Ectodermal cell (in vitro differentiated cells): ENCODE data around the gene POLRMT.
"Not testable (repeated sequence)": the region's sequence is repeated elsewhere in the genome, so short reads cannot be mapped to it uniquely, and the experiment has no call there.

ENCODE experiments used
- H3K27ac ChIP-seq: 2 replicates; pipeline ENCODE4 v1.7.0; 2013; ENCODE audit warnings: mild to moderate bottlenecking, low read depth, low read length; ENCODE audit not compliant: insufficient read depth, poor library complexity, severe bottlenecking
- H3K27me3 ChIP-seq: 2 replicates; pipeline ENCODE4 v1.7.0; 2013; ENCODE audit warnings: mild to moderate bottlenecking, low read length; ENCODE audit not compliant: insufficient read depth, control insufficient read depth, poor library complexity, severe bottlenecking
- H3K36me3 ChIP-seq: one replicate; pipeline ENCODE4 v1.7.0; 2013; ENCODE audit warnings: low read length; ENCODE audit not compliant: control insufficient read depth, insufficient read depth
- H3K4me1 ChIP-seq: one replicate; pipeline ENCODE4 v1.7.0; 2013; ENCODE audit warnings: low read length; ENCODE audit not compliant: control insufficient read depth, insufficient read depth
- H3K4me3 ChIP-seq: 2 replicates; pipeline ENCODE4 v1.7.0; 2013; ENCODE audit warnings: low read depth, low read length, control low read depth; ENCODE audit not compliant: insufficient read depth
- H3K9me3 ChIP-seq: 2 replicates; pipeline ENCODE4 v1.7.0; 2013; ENCODE audit warnings: mild to moderate bottlenecking, low read length, moderate library complexity; ENCODE audit not compliant: control insufficient read depth
- WGBS, 2 experiments: methylation state at CpG; one replicate each; pipeline ENCODE4 v1.1.7; 2013; ENCODE audit warnings: missing lambda C conversion rate in 2 of 2; 5-methylcytosine and 5-hydroxymethylcytosine counted together

Gene POLRMT

GRCh38 chr19:610071-610800 is 23.1 kb downstream of the POLRMT start:
- WGBS, 2 experiments, result 86 to 89% methylated on average over 38 of the region's 38 CpGs
- peaks cover 7% of the 10 kb centered on the region for H3K36me3 ChIP-seq
- no peak overlapping the region for H3K4me3 ChIP-seq
- H3K4me1 ChIP-seq, result peaks cover 3% of the 10 kb centered on the region
- no peaks in the 10 kb centered on the region for H3K9me3 ChIP-seq
- peaks cover under 1% of the 10 kb centered on the region for H3K27me3 ChIP-seq
- H3K27ac ChIP-seq, result no peak overlapping the region

GRCh38 chr19:609004-609346 is 24.4 kb downstream of the POLRMT start:
- peaks cover 3% of the 10 kb centered on the region for H3K4me1 ChIP-seq
- no peak overlapping the region for H3K4me3 ChIP-seq
- WGBS, 2 experiments, result 95 to 96% methylated on average over 22 of the region's 22 CpGs
- no peaks in the 10 kb centered on the region for H3K27me3 ChIP-seq
- H3K9me3 ChIP-seq, result no peaks in the 10 kb centered on the region
- no peak overlapping the region for H3K27ac ChIP-seq
- no peaks in the 10 kb centered on the region for H3K36me3 ChIP-seq

- Histone ChIP-seq H3K36me3 (no peaks in the 10 kb centered on the region), H3K4me1 (peaks cover 3% of the 10 kb centered on the region), H3K4me3 (no peak overlapping the region), H3K9me3 (no peaks in the 10 kb centered on the region), H3K27ac (no peak overlapping the region), H3K27me3 (no peaks in the 10 kb centered on the region)
- 88% methylated on average over 30 of the region's 30 CpGs for WGBS, 2 experiments
These were observed 25.0 kb downstream of the POLRMT start for GRCh38 chr19:608155-609003.

GRCh38 chr19:607301-608154 is 25.8 kb downstream of the POLRMT start:
- no peaks in the 10 kb centered on the region for H3K36me3 ChIP-seq
- no peaks in the 10 kb centered on the region for H3K27me3 ChIP-seq
- no peaks in the 10 kb centered on the region for H3K9me3 ChIP-seq
- H3K4me3 ChIP-seq, result no peak overlapping the region
- H3K4me1 ChIP-seq, result peaks cover 3% of the 10 kb centered on the region
- 93 to 94% methylated on average over 30 of the region's 30 CpGs for WGBS, 2 experiments
- H3K27ac ChIP-seq, result no peak overlapping the region

- not testable (repeated sequence) for H3K4me3 ChIP-seq, H3K27me3 ChIP-seq, H3K36me3 ChIP-seq, H3K9me3 ChIP-seq, H3K27ac ChIP-seq, H3K4me1 ChIP-seq
- WGBS, 2 experiments, result 84 to 89% methylated on average over 18 to 22 of the region's 34 CpGs
These were observed 28.0 kb downstream of the POLRMT start for GRCh38 chr19:605061-605971.

GRCh38 chr19:604355-604754 is 29.0 kb downstream of the POLRMT start:
- Histone ChIP-seq H3K36me3 (no peaks in the 10 kb centered on the region), H3K27me3 (no peaks in the 10 kb centered on the region), H3K27ac (no peak overlapping the region), H3K4me3 (no peak overlapping the region), H3K4me1 (no peaks in the 10 kb centered on the region), H3K9me3 (no peaks in the 10 kb centered on the region)
- WGBS, 2 experiments, result 93 to 95% methylated on average over 11 of the region's 11 CpGs

- H3K4me1 ChIP-seq, result not testable (repeated sequence)
These were observed 29.6 kb downstream of the POLRMT start for GRCh38 chr19:603779-604178.

GRCh38 chr19:603302-603639 is 30.1 kb downstream of the POLRMT start:
- H3K9me3 ChIP-seq, H3K4me1 ChIP-seq, H3K36me3 ChIP-seq, H3K27me3 ChIP-seq, H3K4me3 ChIP-seq, H3K27ac ChIP-seq: not testable (repeated sequence)
- WGBS, 2 experiments, result 92 to 94% methylated on average over 13 of the region's 13 CpGs

More at GRCh38 chr19:603779-604178, 29.6 kb downstream of the POLRMT start:
- not testable (repeated sequence) for H3K9me3 ChIP-seq, H3K27ac ChIP-seq, H3K36me3 ChIP-seq, H3K27me3 ChIP-seq, H3K4me3 ChIP-seq
- WGBS, 2 experiments, result 90 to 91% methylated on average over 18 to 20 of the region's 20 CpGs

- 83 to 86% methylated on average over 35 of the region's 35 CpGs for WGBS, 2 experiments
- Histone ChIP-seq H3K27me3 (no peaks in the 10 kb centered on the region), H3K4me3 (no peak overlapping the region), H3K4me1 (no peaks in the 10 kb centered on the region), H3K9me3 (no peaks in the 10 kb centered on the region), H3K36me3 (no peaks in the 10 kb centered on the region), H3K27ac (no peak overlapping the region)
These were observed 30.7 kb downstream of the POLRMT start for GRCh38 chr19:602391-603301.
